ENCODE data around the gene PTGER3.
A peak's percentile ranks its signal among the peaks of the same experiment; 100 is the strongest.
"Not testable (repeated sequence)": the region's sequence is repeated elsewhere in the genome, so short reads cannot be mapped to it uniquely, and the experiment has no call there.

Gene PTGER3

DNA sequence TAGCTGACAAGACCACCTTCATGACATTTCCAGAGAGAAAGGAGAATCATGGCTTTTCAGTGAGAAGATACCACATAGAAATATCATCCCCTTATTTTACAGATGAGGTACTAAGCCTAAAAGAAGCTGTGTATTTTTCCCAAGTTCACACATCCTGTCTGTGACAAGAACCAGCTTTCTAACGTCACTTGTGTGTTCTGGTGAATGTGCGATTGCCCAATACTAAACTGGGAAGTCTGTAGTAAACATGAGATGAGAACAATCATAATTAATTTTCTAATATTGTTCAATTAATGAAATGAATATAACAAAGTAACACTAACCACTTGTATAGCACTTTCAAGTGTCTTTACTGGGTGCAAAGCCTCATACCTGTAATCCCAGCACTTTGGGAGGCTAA lies 46.0 kb downstream of the PTGER3 start:
- no peak for DNase-seq

DNA sequence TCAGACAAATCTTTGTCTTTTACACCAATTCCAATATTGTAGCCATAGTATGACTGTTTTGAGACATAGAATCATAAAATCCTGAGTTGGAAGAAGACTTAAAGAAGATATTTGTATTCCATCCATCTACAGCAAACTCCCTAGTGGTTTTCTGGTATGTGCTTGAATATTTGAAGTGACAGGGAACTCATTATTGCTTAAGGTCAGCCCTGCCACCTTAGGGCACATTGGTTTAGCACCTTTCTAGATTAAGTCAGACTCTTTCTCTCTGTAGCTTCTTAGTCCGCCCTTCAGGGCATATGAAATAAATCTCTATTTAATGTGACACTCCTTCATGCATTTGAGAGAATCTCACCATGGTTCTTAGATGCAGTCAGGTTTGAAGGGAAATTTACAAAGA lies 49.8 kb downstream of the PTGER3 start:
- DNase-seq: no peak

DNA sequence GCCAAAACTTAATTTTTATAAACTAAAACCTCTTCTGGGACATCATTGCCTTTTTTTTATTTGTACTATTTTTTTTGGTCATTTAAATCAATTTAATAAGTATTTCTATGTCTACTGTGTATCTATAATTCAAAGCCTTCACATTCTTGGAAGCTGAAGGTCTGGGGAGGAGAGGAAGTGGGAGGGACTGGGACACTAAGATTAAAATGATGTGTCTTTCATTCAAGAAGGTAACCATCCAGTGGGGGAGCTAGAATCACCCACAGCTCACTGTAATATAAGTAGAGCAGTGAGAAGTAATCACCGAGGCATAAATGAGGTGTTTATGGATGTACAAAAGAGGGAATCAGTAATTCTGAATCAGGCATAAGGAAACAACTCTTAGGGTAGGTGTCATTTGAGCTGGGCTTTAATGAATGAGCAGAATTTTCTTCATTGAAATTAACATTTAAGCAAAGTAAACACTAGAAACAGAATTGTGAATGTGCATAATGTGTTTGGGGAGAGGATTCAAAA lies 52.8 kb downstream of the PTGER3 start:
- DNase-seq: no peak

DNA sequence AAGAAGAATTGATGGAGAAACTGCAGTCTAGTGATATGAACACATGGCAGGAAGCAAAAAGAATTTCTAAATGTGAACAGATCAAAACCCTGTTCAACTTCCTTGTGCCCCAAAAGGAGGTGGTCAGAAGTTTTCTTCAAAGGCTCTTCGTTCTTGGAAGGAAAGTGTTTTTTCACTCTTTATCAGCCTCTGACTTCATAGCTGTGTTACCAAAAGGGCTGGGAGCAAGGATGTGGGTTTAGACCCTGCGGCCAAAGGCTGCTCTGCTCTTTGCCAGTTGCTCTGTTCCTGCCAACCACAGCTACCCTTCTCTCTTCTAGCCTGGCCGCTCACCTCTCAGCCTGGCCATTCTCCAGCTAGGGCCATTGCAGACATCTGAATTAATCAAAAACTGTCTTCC lies 53.8 kb downstream of the PTGER3 start:
- no peak for DNase-seq

DNA sequence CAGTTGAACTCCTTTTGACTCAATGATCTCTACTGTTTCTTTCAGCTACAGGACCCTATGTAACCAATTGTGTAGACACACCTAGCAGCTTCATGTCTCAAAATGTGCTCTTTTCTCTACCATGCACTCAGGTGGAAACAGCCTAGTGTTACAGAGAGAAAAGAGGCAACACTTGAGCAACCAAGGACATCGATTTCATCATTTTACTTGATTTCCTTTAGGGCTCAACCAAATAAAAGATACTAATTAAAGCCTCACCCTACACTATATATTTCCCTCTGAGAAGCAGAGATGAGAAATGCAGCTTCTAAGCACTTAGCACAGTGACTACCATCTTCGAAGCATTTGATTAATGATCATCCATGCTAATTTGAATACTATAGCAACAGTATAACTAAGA lies 55.1 kb downstream of the PTGER3 start:
- DNase-seq: no peak

DNA sequence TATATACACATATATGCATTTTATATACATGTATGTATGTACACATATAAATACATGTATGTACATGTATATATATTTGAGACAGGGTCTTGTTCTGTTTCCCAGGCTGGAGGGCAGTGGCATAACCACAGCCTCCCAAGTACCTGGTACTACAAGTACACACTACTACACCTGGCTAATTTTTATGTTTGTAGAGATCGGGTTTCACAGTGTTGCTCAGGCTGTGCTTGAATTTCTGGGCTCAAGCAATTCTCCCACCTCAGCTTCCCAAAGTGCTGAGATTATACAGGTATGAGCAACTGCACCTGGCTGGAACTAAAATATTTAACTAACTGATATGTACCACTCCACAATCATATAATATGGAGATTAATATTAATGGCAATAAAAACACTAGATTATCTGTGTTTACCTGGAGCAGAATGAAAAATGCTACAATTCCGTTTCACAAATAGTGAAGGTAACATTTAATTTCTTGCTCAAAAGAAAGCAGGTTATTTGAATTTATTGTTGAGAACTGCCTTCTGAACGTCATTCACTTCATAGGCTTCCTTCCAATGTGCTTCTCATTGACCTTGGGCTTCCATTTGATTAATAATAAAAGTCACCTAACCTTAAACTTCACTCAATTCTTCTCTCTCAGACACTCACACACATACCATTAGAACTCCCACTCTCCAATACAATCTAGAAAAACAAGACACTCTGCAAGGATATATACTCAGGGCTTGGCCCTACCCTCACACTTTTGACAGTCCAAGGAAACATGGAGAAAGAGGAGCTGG lies 57.0 kb downstream of the PTGER3 start:
- DNase-seq: no peak

DNA sequence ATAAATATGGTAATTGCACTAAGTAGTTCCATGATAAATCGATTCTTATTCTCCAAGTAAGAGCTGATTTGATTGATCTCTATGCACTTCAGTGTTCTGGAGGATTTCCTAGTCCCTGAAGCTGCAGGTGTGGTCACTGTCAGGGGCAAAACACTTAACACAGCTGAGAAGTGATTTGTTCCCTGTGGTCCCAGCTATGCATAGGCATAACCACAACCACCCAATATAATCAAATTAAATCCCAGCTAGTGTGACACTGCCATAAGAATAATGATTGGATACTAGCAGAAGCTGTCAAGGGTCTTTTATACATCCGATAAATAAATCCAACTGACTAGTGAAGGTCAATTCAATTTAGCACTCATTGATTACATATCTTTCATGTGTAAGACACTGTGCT lies 60.1 kb downstream of the PTGER3 start:
- DNase-seq: no peak

DNA sequence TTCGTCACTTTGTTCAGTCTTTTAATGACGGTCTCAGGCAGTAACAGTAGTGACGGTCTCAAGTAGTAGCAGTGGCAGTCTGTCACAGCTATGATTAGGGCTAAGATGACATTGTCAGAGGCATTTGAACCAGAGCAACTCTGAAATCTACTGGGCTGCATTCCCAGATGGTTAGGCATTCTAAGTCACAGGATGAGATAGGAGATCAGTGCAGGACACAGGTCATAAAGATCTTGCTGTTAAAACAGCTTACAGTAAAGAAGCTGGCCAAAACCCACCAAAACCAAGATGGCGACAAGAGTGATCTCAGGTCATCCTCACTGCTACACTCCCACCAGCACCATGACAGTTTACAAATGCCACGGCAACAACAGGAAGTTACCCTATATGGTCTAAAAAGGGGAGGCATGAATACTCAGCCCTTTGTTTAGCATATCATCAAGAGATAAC lies 61.8 kb downstream of the PTGER3 start:
- not testable (repeated sequence) for DNase-seq

DNA sequence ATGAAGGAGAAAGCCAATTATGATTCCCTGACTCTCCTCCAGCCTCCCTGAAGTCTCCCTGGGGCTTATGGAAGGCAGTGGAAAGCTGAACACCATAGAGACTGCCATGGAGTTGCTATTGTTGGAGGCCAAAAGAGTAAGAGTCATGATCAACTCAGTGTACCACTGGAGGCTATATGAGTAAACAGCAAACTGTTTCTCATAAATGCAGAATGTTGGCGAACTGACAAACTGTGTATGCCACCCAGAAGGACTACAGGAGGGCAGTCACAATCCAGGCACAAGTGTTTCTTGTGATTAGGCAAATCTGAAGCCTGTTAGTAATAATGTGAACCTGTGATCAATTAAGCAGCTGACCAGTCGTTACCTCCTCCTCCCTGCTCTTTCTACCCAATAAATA lies 62.3 kb downstream of the PTGER3 start:
- not testable (repeated sequence) for DNase-seq

DNA sequence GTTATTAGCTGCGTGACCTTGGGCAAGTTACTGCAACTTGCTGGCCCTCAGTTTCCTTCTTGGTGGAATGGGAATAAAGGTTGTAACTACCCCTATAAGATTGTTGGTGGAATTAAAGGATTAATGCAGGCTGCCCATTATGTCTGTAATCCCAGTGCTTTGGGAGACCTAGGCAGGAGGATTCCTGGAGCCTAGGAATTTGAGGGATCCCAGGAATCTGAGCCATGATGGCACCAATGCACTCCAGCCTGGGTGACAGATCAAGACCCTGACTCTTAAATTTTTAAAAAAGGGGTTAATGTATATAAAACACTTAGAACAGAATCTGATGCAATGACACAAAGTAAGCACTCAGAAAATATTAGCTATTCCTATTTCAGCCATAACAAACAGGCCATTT lies 67.3 kb downstream of the PTGER3 start:
- DNase-seq: no peak

DNA sequence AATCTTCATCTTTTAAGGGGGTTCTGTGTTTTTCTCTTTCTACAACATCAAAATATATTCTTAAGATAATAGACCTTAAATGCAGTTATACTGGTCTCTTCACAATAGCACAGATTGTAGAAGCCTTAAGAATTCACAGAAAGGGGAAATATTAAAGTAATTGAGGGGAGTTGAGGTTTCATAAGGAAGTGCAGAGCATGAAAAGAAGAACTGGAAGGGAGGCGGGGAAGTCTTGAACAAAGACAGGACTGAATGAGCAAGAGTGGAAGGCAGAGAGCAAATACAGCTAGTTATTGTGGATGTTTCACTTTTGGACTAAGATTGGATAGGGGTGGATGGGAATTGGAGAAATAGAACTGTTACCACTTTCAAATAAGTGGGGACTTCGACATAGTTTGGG lies 67.7 kb downstream of the PTGER3 start:
- no peak for DNase-seq

DNA sequence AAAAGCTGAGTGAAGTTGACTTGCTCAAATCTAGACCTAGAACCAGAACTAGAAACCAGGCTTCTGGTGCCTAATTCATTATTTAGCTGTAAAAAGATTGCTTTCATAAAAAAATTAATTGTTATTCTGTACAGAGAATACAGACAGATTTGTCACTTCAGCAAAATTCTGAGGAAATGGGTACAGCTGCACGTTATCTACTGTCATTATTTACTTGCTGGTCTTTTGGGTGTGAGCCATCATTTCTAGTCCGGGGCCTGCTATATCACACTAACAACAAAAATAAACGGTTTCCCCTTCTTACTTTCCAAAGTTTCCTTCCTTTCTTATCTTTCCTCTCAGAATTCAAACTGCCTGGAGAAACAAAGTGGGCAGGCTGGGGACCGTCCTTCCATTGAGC lies 68.3 kb downstream of the PTGER3 start:
- no peak for DNase-seq

DNA sequence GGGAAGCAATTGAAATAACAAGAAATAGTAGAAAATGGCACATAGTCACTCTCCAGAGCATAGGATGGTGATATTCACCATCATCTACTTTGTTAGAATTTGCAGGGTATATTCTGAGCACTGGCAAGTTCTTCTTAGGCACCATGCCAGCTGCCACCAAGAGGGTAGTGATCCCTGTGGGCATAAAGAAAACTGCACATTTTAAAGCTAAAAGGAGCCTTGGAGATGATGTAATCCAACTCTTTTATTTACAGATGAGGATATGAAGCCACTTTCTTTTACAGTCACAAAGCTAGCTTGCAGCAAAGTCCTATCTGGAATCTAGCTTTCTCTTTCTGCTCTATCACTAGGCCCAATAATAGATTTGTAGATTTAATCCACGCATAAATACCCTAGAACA lies 69.0 kb downstream of the PTGER3 start:
- DNase-seq: no peak

DNA sequence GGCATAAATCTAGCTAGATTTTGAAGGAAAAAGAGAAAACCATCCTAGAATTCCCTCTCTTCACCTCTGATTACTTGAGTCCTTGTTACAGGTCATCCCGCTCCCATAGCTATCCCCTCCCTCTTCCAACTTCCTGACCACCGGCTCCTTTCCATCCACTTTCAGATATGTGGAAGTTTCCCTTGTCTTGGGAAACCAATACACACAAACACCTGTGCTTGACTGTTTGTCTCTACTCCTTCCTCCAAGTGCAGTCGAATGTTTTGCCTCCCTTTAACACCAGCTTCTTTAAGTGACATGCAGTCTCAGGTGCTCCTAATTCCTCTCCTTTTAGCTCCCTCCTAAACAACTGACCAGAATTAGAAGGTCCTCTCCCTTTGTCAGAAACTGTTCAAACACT lies 70.0 kb downstream of the PTGER3 start:
- DNase-seq: no peak

DNA sequence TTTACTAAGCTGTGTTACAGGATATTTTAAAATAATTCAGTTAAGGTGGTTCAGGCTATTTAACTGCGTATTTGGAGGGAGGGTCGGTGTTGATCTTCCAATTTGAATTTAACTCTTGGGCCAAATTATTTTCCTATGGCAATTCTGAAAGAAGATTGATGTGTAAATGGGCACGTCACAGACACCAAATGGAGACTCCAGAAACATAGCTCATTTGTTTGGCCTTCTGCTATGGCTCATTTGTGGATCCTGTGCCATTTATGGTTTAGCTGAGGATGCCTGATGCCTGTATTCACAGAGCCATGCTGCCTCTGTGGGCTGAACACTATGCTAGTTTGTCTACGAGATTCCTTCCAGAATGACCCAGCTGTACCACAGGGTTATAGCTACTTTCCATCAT lies 70.6 kb downstream of the PTGER3 start:
- DNase-seq: no peak

DNA sequence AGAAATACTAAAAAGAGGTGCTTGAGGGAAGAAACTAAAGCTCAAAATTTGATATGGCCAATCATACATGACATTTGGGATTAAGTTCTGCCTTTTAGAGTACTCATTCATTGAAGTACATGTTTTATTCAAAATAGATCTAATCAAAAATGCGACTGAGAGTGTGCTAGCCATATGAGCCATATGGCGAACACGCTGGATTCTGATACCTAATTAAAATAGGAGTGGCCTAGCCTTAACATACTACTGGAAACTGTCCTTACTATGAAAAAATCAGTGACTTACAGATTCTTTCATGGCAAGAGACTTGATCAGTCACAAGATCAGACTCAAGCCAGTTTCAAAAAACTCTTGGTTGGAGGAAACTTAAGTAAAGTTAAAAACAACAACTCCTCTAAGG lies 73.9 kb downstream of the PTGER3 start:
- DNase-seq: peak; percentile 87

DNA sequence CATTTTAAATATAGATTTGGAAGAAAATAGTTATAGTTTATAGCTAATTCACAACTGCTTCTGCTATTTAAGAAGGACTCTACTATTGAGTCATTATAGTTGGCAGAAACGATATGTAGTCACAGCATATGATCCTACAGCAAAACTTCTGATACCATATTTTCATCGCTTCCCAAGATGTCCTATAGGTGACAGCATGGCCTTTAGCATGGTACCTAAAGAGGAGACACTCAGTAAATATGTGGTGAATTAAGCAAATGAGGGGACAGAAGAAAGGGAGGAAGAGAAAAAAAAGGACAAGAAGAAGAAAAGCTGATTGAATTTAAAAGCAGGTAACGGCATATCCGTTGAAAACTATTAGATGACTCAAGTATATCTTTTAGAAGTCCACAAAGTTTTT lies 77.2 kb downstream of the PTGER3 start:
- DNase-seq: no peak

DNA sequence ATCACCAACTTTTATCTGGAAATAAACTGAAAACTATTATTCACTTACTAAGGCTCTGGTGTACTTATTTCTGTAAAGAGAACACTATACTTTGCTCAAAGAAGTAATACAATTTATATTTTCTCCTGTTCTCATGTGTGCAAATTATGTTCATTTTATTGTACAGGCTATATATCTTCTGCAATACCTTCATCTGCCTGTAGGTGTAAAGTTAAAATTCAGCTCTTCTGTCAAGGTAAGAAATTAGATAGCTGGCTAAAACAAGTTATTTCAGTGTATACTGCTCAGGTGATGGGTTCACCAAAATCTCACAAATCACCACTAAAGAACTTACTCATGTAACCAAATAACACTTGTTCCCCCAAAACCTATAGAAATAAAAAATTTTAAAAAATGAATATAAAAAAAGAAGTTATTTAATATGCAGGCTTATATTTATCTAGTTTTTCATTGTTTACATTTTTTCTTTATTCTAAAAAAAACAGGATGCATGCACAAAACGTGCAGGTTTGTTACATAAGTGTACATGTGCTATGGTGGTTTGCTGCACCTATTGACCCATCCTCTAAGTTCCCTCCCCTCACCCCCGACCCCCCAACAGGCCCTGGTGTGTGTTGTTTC lies 81.5 kb downstream of the PTGER3 start:
- DNase-seq: no peak

DNA sequence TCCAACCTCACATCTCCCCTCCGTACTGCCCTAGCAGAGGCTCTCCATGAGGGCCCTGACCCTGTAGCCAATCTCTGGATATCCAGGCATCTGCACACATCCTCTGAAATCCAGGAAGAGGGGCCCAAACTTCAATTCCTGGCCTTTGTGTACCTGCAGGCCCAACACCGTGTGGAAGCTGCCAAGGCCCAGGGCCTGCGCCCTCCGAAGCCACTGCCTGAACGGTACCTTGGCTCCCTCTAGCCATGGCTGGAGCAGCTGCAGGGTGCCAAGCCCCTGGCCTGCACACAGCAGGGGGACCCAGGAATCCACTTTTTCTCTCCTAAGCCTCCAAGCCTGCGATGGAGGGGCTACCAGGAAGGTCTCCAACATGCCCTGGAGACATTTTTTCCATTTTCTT lies 84.2 kb downstream of the PTGER3 start:
- DNase-seq: no peak

DNA sequence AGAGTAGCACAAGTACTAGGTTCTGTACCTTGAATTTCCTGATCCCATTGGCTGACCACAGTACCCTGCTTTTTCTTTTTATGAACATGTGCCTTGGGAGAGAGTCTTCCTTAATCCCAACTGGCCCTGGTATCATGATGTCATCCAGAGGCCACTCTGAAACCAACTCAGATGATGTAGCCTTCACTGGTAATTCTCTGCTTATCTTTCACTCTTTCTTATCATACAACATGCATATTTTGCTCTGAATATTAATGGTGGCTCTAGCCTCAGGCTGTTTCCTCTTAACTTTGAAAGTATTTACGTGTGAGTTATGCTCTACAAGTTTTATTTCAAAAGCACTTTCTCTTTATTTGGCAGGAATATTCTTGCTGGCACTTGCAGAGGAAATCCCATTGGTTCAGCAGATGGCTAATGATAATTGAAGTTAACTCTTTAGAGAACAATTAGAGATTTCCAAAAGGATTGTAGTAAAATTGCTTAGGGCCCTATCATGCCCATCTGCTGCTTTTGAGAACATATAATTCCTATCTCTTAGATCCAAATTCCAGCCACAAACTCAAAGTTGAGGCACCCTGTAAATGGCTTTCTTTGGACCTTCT lies 86.1 kb downstream of the PTGER3 start:
- peak; percentile 14 for DNase-seq

DNA sequence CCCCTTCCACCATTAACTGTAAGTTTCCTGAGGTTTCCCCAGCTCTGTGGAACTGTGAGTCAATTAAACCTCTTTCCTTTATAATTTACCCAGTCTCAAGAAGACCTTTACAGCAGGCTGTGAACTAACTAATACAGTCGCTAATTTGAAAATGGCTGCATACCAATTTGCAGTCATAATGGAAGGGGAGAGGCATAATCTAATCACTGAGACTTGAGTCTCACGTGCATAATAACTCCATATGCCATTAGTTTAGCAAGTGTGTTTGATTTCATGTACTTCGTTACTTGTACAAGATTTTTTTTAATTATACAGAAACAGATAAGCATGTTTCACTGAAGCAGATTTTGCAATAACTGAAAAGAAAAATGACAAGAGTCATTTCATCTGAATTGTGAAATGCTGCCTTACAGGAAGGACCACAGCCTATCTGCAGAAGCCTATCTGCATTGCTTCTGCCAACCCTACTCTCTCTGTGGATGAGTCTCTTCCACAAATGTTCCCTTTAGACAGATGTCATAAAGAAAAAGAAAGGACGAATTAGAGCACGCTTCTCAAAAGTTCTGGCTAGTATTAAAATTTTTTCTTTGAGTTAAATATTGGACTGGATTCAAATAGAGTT lies 99.1 kb downstream of the PTGER3 start:
- no peak for DNase-seq

DNA sequence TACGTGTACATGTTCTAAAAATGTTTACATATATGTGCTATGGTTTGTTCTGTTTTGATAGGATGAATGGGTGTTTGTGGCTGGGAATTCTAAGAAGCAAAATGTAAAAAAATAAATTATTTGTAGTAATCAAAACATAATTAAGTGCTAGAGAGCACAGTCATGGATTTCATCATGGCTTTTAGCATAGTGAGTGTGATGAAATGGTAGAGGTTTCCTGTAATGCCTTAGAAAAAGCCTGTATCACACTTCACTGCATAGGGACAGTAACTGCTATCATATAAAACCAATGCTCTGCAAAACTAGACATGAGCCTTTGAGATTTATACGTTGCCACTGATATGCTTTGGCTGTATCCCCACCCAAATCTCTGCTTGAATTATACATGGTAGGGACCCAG lies 99.8 kb downstream of the PTGER3 start:
- no peak for DNase-seq

DNA sequence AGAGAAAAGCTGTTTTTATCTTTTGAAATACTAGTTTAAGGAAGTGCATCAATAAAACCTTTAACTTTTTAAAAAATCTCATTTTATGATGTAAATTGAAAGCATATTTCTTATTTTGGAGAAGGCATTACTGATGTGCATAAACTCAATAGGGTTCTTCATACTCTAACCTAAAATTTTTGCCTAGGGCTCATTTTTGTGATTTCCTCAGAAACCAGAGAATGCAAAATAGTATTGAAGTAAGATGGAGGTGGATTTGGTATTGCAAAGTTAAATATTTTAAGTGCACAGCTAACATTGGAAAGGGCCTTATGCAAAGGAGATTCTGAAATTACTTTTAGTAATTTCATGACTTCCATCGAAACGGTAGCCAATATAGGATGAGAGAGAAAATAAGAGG lies 101.9 kb downstream of the PTGER3 start:
- no peak for DNase-seq

DNA sequence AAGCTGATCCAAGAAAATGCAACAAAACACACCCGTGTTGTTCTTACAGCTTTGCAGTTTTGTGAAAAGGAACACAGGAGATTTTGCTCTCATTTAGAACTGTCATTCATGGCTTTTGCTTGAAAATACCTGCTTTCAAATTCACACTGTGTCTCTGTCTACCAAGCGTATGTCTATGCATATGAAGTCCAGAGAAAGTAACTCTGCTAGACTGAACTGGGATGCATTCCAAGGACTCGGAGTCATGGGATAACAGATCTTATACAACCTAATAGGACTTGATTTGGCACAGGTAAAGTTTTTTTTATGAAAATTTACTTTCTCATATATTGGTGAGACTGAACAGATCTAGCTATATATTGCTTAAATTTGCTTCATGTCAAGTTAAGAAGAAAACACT lies 102.4 kb downstream of the PTGER3 start:
- no peak for DNase-seq
